AG20443 (cell line): Measurements from ENCODE around the gene TOMT.

ENCODE experiments used
- DNase-seq: peaks from one replicate; pipeline ENCODE4 v3.0.0; 2012; ENCODE audit warnings: low spot score, mixed read lengths

TOMT gene

GRCh38 chr11:72105888-72106287 lies at the start of gene TOMT:
TSS of gene TOMT (plus strand) at chr11:72105924. CDS start at chr11:72105952, 28 bp downstream.
- no peak for DNase-seq

DNA sequence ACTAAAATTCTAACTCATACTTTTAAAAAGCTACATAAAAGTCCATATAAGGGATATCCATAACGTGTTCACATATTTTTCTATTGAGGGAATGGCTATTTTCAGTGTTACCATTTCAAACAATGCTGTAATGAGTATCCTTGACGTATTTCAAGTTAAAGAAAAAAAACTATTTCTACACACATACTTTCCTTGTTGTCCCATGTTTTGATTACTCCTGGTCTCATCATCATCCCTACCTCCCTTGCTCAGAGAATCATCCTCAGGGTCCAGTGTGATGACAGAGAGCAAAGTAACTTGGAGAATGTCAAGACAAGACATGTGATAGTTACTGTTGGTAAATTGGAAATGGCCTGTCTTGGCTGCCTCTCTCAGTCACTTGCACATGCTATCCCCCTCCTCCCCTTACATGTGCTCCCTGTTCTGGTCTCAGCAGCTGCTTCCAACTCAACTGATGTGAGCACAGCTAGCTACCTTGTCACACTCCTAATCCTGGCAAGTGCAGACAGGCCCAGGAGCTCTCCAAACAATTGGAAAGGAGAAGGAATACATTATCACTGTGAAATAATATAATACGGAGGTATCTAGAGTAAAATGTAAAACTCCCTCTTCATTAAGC lies 47.2 kb upstream of the TOMT start:
- no peak for DNase-seq

GRCh38 chr11:72061739-72062396 lies 43.9 kb upstream of the TOMT start:
- no peak for DNase-seq

DNA sequence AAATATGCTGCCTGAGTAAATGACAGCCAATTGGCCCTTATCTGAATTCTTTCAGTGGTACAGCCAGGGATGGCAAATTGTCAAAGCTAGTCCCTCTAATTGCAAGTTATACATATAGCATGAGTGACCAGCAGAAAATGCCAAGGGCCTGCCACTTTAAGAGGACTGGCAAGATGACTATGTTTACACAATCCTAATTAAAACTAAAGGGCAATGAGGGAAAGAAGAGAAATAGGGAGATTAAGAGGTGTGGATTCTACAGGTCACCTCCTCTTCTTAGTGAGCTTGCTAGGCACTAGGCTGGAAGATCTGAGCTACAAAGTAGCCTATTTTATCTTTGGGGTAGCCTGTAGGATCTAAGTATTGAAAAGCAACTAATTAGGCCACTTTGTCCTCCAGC lies 38.9 kb upstream of the TOMT start:
- no peak for DNase-seq

DNA sequence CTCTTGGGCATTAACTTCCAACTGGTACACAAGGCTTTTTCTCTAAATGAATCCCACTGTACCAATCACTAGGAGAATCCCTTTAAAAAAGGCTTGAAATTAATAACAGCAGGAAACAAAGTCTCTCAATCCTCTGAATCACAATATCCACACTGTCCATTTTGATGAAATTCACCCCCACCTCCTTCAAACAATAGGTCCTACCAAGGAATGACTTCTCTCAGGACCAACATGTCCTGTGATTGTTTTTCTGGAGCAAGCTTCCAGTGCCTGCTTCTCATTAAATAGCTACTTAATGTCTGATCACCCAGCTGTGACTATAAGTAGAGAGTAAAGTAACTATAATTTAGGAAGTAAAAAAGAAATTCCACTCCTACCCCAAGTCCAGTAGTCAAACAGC lies 38.5 kb upstream of the TOMT start:
- no peak for DNase-seq

DNA sequence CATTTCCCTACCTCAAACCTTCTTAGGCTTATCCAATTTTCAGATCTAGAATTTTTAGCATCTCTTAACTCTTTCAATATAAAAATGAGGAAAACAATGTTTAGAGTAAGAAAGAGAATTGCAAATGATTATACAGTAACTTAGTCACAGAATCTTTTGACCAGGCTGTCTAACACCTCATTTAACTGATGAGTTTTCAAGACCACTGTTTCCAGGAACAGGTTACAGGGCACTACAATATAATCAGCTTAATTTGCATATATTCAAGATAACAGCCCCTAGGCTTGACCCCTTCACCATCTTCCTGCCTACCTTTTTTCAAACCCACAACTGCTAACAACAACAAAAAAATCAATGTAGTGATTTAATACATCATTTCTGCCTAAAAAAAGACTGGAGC lies 38.0 kb upstream of the TOMT start:
- no peak for DNase-seq

- DNase-seq, result no peak
Measured at GRCh38 chr11:72069200-72069599, 36.5 kb upstream of the TOMT start.

DNA sequence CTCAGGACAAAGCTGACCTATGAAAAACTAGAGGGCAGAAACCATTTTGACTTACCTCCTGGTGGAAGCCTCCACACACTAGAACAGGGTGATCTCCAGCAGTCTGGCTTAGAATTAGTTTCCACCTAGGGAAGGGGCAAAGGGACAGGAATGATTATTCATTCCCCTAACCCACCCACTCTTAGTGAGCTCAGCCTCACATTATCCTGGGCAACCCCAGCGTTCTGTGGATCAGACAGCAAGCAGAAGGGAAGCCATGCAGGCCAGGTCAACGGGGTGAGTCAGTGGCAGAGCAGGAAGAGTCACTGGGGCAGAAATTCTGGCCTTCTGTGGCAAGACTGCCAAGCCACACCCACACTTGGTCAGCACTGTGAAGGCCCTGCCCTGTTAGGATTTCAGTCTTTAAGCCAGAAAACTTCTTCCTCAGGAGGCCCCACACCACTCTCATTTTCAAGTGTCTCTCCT lies 35.9 kb upstream of the TOMT start:
- DNase-seq, result peak; percentile 92

GRCh38 chr11:72070491-72070890 lies 35.2 kb upstream of the TOMT start:
- DNase-seq, result no peak

- DNase-seq, result peak; percentile 60
Measured at GRCh38 chr11:72072348-72072747, 33.4 kb upstream of the TOMT start.

DNA sequence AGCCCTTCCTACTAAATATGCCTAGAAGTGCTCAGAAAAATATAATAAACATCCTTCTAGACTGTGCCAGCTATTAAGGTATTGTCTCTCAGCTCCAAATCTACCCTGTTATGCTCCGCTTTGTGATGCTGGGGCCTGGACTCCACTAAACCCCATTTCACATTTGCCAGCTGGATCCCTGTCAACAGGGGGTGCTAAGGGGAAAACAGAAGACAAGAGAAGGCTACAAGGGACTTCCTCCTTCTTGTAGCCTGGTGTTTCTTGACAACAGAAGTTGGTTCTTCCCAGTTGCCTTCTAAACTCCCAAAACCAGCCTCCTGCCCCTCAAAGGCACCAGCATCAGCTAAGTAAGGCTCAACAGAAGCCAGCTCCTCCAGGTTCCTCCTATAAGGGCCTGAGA lies 30.6 kb upstream of the TOMT start:
- DNase-seq, result no peak

DNA sequence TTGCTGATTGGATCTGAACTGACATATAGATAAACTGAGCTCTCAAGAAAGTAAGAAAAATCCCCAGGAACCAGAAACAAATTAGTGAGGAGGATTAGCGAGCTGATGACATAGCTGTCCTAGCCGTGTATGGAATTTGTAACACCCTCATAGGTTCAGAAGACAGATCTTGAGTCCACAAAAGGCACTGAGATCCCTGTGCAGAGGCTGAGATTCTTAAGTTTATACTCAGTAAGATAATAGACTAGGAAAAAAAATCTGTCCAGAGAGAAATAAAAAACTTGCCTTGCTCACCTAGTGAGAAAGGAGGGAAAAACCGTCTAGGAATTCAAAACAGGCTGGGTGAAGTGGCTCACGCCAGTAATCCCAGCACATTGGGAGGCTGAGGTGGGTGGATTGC lies 30.0 kb upstream of the TOMT start:
- DNase-seq, result no peak

DNA sequence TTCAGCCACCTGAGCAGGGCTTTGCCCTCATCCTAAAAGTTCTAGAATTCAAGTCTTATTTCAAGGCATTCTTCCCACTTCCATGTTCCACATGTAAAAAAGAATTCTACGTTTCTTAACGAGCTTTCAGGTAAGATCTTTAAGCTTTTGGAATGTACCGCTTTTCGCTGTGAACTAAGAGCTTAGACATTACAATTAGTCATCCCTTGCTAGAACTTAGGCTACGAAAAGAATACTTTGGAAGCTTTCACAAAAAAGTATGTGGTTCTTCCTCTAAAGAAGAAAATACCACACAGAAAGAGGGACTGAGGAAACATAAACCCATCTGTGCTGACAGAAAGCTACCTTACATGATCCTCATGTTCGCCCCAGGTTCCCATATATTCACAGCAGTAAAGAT lies 27.2 kb upstream of the TOMT start:
- DNase-seq, result no peak

GRCh38 chr11:72079819-72080325 lies 25.9 kb upstream of the TOMT start:
- no peak for DNase-seq

- peak; percentile 94 for DNase-seq
Measured at GRCh38 chr11:72080326-72081183, 25.2 kb upstream of the TOMT start, which contains the start of the genes LRRC51 and NUMA1. TSS of gene LRRC51 (plus strand) at chr11:72080850. CDS start at chr11:72089084, 8,234 bp downstream. TSS of gene NUMA1 (minus strand) at chr11:72080542. CDS start at chr11:72035943, 44,599 bp downstream.

GRCh38 chr11:72081184-72081644 lies 24.5 kb upstream of the TOMT start:
- DNase-seq, result no peak

GRCh38 chr11:72081821-72082453 lies 23.8 kb upstream of the TOMT start:
- DNase-seq, result no peak

DNA sequence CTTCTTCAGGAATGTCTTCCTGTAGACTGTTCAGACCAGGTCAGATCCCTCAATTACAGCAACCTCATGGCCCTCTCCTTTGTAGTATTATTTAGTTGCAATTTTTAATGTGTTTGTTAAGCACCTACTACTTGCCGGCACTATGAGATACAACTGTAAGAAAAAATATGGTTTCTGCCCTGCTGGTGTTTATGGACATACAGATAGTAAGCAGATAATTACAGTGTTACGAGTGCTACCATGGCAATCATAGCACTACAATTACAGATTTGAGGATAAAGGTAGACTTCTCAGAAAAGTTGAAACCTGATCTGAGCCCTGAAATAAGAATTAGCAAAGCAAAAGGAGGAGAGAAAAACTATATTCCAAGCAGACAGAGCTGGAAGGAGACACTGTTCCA lies 22.3 kb upstream of the TOMT start:
- no peak for DNase-seq

- DNase-seq, result no peak
Measured at GRCh38 chr11:72084076-72084475, 21.6 kb upstream of the TOMT start.

GRCh38 chr11:72084965-72085364 lies 20.8 kb upstream of the TOMT start:
- no peak for DNase-seq

DNA sequence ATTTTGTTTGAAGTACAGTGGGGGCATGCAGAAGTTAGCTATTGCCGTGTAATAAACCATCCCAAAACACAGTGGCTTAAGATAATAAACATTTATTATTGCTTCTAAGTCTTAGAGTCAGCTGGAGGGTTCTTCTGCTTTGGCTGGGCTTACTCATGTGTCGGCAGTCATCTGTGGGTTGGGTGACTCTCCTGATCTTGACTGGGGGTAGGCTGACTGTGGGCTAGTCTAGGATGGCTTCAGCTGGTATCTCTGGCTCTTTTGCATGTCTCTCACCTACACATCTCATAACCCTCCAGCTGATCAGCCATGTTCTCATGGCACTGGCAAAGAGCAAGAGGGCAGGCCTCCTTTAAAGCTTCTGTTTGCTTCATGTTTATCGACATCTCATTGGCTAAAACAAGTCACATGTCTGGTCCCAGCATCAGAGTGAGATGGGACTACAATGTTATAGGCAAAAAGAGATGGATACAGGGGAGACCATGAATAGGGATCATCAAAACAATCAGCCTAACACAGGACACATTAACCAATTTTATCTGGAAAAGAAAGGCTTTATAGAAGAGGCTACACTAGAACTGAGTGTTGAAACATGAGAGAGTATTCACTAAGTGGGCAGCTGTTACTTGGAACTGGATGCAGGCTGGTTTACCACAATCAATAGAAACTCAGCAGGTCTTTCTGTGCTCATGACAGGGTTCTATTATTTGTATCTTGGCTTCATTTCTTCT lies 19.9 kb upstream of the TOMT start:
- DNase-seq, result no peak
